GM12874 (cell line): ENCODE results near the gene TMEM8B.

ENCODE experiments used
- TF ChIP-seq, protein P1 (sequence below): IDR thresholded peaks from 2 replicates; pipeline ENCODE4 v1.5.1; 2011; ENCODE audit warnings: low read depth, mild to moderate bottlenecking, control low read depth, low read length, moderate library complexity; ENCODE audit not compliant: insufficient read depth

TMEM8B gene

DNA sequence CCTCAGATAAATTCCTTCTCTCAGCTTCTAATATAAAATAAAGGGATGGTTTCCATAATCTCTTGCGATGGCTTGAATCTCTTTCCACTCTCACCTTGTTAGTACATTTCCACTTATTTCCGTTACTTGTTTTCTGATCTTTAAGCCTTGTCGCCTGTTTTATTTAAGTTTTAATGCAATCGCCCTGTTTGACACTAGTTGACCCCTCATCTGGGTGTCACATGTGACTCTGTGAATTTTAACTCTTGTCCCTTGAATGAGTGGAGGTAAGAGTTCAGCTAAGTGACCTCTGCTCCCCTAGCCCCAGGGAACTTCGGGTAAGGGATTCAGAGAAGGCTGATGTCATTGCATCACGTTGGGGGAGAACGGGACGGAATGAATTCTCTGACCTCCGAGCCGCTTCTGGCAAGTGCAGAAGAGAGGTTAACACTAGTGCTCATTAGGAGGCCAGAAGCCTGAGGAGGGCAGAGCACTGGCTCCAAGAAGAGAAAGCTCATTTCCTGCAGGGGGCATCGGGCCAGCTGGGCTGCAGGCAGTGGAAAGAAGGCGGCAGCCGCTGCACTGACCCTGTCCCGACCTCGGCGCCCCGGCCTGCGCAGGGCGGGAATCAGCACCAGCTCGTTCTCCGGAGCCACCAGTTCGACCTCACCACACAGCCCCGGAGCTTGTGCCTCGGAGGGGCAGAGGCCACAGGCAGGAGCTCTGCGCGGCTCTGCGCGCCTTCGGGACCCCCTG is 14.8 kb upstream of the TMEM8B start:
- TF ChIP-seq, protein P1, sequence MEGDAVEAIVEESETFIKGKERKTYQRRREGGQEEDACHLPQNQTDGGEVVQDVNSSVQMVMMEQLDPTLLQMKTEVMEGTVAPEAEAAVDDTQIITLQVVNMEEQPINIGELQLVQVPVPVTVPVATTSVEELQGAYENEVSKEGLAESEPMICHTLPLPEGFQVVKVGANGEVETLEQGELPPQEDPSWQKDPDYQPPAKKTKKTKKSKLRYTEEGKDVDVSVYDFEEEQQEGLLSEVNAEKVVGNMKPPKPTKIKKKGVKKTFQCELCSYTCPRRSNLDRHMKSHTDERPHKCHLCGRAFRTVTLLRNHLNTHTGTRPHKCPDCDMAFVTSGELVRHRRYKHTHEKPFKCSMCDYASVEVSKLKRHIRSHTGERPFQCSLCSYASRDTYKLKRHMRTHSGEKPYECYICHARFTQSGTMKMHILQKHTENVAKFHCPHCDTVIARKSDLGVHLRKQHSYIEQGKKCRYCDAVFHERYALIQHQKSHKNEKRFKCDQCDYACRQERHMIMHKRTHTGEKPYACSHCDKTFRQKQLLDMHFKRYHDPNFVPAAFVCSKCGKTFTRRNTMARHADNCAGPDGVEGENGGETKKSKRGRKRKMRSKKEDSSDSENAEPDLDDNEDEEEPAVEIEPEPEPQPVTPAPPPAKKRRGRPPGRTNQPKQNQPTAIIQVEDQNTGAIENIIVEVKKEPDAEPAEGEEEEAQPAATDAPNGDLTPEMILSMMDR = peak; percentile 40

- TF ChIP-seq, protein P1 = no peak
Observed at GRCh38 chr9:35814841-35815543, 14.0 kb upstream of the TMEM8B start, which contains the start of gene HINT2. TSS of gene HINT2 (minus strand) at chr9:35815042. CDS start at chr9:35814979, 63 bp downstream.

- TF ChIP-seq, protein P1 = no peak
Observed at GRCh38 chr9:35816708-35817107, 12.3 kb upstream of the TMEM8B start.

GRCh38 chr9:35818341-35818740 is 10.7 kb upstream of the TMEM8B start:
- TF ChIP-seq, protein P1 = no peak

DNA sequence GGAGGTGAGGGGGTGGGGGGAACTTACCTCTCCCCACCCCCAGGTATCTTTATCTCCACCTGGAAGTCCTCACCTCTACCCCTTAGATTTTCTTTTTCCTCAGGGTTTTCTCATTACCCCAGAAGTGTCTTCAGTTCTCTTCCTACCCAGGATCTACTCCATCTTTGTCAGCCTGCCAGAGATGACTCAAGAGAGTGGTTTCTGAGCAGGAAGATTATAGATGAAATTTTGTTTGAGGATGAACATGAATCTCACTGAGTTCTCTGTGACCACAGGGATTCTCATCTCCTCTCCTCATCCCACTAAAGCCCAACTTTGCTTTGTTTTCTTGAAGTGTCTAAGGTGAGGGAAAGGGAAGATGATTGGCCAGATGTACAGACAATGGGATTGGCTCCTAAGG is 9.0 kb upstream of the TMEM8B start:
- TF ChIP-seq, protein P1 = no peak

DNA sequence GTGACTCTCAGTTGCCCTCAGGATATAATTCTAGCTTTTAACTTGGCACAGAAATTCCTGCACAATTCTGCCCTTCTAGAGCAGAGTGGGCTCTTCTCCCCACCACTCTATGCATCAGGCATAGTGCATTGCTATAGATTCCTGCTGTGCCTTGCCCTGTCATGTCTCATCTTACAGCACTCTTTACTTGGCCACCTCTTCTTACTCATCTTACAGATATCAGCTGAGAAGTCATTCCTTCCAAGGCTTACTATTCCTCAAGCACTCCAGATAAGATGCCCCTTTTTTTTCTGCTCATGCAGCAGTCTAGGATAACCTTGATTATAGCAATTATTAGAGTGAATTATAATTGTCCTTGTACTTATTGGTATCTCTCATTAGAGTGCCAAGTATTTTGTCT is 6.1 kb upstream of the TMEM8B start:
- TF ChIP-seq, protein P1 = no peak

DNA sequence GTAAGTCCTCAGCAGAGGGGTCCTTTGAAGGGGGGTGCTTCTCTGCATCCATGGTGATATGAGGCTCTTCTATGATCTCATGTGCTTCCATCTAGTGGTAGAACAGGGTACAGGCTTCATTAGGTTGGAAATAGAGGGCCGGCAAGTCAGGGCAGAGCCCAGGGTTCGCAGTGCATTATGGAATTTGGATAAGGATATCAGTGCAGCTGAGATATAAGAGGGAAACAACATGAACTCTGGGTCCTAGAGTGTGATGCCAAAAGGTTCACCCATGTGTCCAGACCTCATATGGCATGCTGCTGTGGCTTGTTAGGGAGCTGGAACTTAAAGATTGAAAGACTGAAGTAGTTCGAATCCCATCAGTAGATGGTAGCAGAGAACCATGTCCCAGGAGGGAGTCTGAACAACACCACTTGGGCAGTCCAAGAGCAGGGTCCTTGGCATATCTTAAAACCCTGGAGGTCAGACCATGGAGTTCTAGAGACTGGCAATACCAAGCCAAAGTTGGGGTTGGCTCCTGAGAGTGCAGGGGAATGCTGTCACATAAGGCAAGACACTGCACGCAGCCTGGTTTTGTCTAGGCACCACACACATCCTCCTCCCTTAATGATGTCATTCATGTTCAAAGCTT is 2.8 kb upstream of the TMEM8B start:
- TF ChIP-seq, protein P1 = peak; percentile 76
